H9 (cell line): Measurements from ENCODE around the gene ADAMTS2. TPM values are rescaled to one million over a fixed set of nuclear protein-coding genes. Genes with fewer than 3 reads are reported as not detected.

Experiments used
- DNase-seq: peaks from one replicate; pipeline ENCODE4 v3.0.0-alpha.2; 2017
- H2AFZ ChIP-seq: one replicate; pipeline ENCODE4 v1.6.1; 2013; ENCODE audit warnings: mild to moderate bottlenecking, low read length, control low read depth, moderate library complexity
- H2AK5ac ChIP-seq: 2 replicates; pipeline ENCODE4 v1.6.1; 2013; ENCODE audit warnings: low read length, control low read depth, mixed read lengths; ENCODE audit not compliant: insufficient read length
- H2BK120ac ChIP-seq: one replicate; pipeline ENCODE4 v1.6.1; 2013; ENCODE audit warnings: low read depth, mild to moderate bottlenecking, low read length, control low read depth, inconsistent platforms; ENCODE audit not compliant: poor library complexity, severe bottlenecking
- H2BK12ac ChIP-seq: 2 replicates; pipeline ENCODE4 v1.6.1; 2013; ENCODE audit warnings: low read length, control low read depth, mixed read lengths, low read depth; ENCODE audit not compliant: insufficient read length
- H2BK15ac ChIP-seq: 2 replicates; pipeline ENCODE4 v1.6.1; 2013; ENCODE audit warnings: low read depth, low read length, control low read depth
- H2BK20ac ChIP-seq: one replicate; pipeline ENCODE4 v1.6.1; 2013; ENCODE audit warnings: low read depth, mild to moderate bottlenecking, low read length, control low read depth, inconsistent platforms; ENCODE audit not compliant: poor library complexity, severe bottlenecking
- H2BK5ac ChIP-seq: 2 replicates; pipeline ENCODE4 v1.6.1; 2013; ENCODE audit warnings: low read length, control low read depth, mixed read lengths; ENCODE audit not compliant: insufficient read length
- H3K14ac ChIP-seq: 2 replicates; pipeline ENCODE4 v1.6.1; 2013; ENCODE audit warnings: low read length, control low read depth; ENCODE audit not compliant: insufficient read depth
- H3K18ac ChIP-seq: 2 replicates; pipeline ENCODE4 v1.6.1; 2013; ENCODE audit warnings: low read depth, mild to moderate bottlenecking, mixed read lengths, low read length, control low read depth; ENCODE audit not compliant: insufficient read length
- H3K23ac ChIP-seq: 2 replicates; pipeline ENCODE4 v1.6.1; 2013; ENCODE audit warnings: low read length, control low read depth, mixed read lengths, low read depth; ENCODE audit not compliant: insufficient read length
- H3K23me2 ChIP-seq: 2 replicates; pipeline ENCODE4 v1.6.1; 2013; ENCODE audit warnings: low read depth, mild to moderate bottlenecking, mixed read lengths, low read length, control low read depth; ENCODE audit not compliant: insufficient read length, poor library complexity, severe bottlenecking
- H3K27ac ChIP-seq: 2 replicates; pipeline ENCODE4 v1.5.1; 2013; ENCODE audit warnings: low read length, control low read depth, mixed read lengths, low read depth; ENCODE audit not compliant: insufficient read length
- H3K27me3 ChIP-seq: 2 replicates; pipeline ENCODE4 v1.6.1; 2013; ENCODE audit warnings: low read length, control low read depth, inconsistent platforms; ENCODE audit not compliant: insufficient read depth
- H3K4ac ChIP-seq: 2 replicates; pipeline ENCODE4 v1.6.1; 2013; ENCODE audit warnings: low read depth, mild to moderate bottlenecking, control low read depth, inconsistent platforms, low read length, moderate library complexity
- H3K4me1 ChIP-seq: 2 replicates; pipeline ENCODE4 v1.6.1; 2013; ENCODE audit warnings: low read length, control low read depth, inconsistent platforms; ENCODE audit not compliant: insufficient read depth
- H3K4me2 ChIP-seq: 2 replicates; pipeline ENCODE4 v1.6.1; 2013; ENCODE audit warnings: low read length, control low read depth, mixed read lengths; ENCODE audit not compliant: insufficient read length, insufficient read depth
- H3K56ac ChIP-seq: 2 replicates; pipeline ENCODE4 v1.6.1; 2013; ENCODE audit warnings: low read depth, mild to moderate bottlenecking, mixed read lengths, low read length, control low read depth; ENCODE audit not compliant: insufficient read length
- H3K79me1 ChIP-seq: 2 replicates; pipeline ENCODE4 v1.6.1; 2013; ENCODE audit warnings: low read depth, mild to moderate bottlenecking, moderate library complexity, low read length, control low read depth, inconsistent platforms; ENCODE audit not compliant: insufficient read depth, poor library complexity, severe bottlenecking
- H3K79me2 ChIP-seq: 2 replicates; pipeline ENCODE4 v1.6.1; 2013; ENCODE audit warnings: low read length, control low read depth, inconsistent platforms; ENCODE audit not compliant: insufficient read depth
- H3K9ac ChIP-seq: 2 replicates; pipeline ENCODE4 v1.6.1; 2013; ENCODE audit warnings: low read length, control low read depth, mixed read lengths; ENCODE audit not compliant: insufficient read length; ENCODE audit errors: extremely low read depth
- H3K9me3 ChIP-seq: one replicate; pipeline ENCODE4 v1.6.1; 2013; ENCODE audit warnings: low read depth, low read length, inconsistent platforms; ENCODE audit not compliant: control insufficient read depth
- H3T11ph ChIP-seq: one replicate; pipeline ENCODE4 v1.6.1; 2013; ENCODE audit warnings: mild to moderate bottlenecking, low read length, control low read depth, inconsistent platforms
- H4K20me1 ChIP-seq: one replicate; pipeline ENCODE4 v1.6.1; 2013; ENCODE audit not compliant: control insufficient read depth, insufficient read length, insufficient read depth
- H4K5ac ChIP-seq: 2 replicates; pipeline ENCODE4 v1.6.1; 2013; ENCODE audit warnings: low read depth, mild to moderate bottlenecking, mixed read lengths, low read length, control low read depth; ENCODE audit not compliant: insufficient read length
- H4K8ac ChIP-seq: replicated peaks from 2 replicates; pipeline ENCODE4 v1.6.1; 2013; ENCODE audit warnings: low read length, control low read depth, mixed read lengths, low read depth; ENCODE audit not compliant: insufficient read length
- H4K91ac ChIP-seq: 2 replicates; pipeline ENCODE4 v1.6.1; 2013; ENCODE audit warnings: low read depth, mild to moderate bottlenecking, moderate library complexity, mixed read lengths, low read length, control low read depth; ENCODE audit not compliant: insufficient read length
- H3K27ac Mint-ChIP-seq, 3 experiments: 2 replicates in 2 of 3; 3 replicates in 1 of 3; pipeline ENCODE4 v1.8.0; 2020 to 2021; ENCODE audit warnings: mixed read lengths in 3 of 3, mild to moderate bottlenecking in 1 of 3, moderate library complexity in 1 of 3
- H3K27me3 Mint-ChIP-seq: 2 replicates; pipeline ENCODE4 v1.8.0; 2021; ENCODE audit warnings: low read depth, mild to moderate bottlenecking, moderate library complexity, mixed read lengths
- H3K36me3 Mint-ChIP-seq, 3 experiments: 2 replicates in 2 of 3; 3 replicates in 1 of 3; pipeline ENCODE4 v1.8.0; 2020 to 2021; ENCODE audit warnings: low read depth in 3 of 3, mixed read lengths in 3 of 3; ENCODE audit not compliant: insufficient read depth in 1 of 3
- H3K4me1 Mint-ChIP-seq, 2 experiments: 2 replicates each; pipeline ENCODE4 v1.8.0; 2020; ENCODE audit warnings: mixed read lengths in 2 of 2
- H3K4me3 Mint-ChIP-seq, 2 experiments: 2 replicates in 1 of 2; 3 replicates in 1 of 2; pipeline ENCODE4 v1.8.0; 2020 to 2021; ENCODE audit warnings: mild to moderate bottlenecking in 2 of 2, mixed read lengths in 2 of 2, moderate library complexity in 1 of 2
- H3K9me3 Mint-ChIP-seq, 2 experiments: 2 replicates in 1 of 2; 3 replicates in 1 of 2; pipeline ENCODE4 v1.8.0; 2020; ENCODE audit warnings: mild to moderate bottlenecking in 2 of 2, mixed read lengths in 2 of 2, moderate library complexity in 1 of 2
- CTCF ChIP-seq: fragments of 200-600 bp; sonication (generic); conservative IDR thresholded peaks from 3 replicates; pipeline ENCODE4 v1.8.0; 2021; ENCODE audit warnings: antibody characterized with exemption, mild to moderate bottlenecking
- WGBS: extraction: QIAGEN DNeasy Blood & Tissue Kit; methylation state at CpG from one replicate; pipeline ENCODE4 v1.1.7; 2013; ENCODE audit warnings: missing lambda C conversion rate, low lambda C conversion rate, mixed read lengths; ENCODE audit not compliant: insufficient read length; ENCODE audit errors: extremely low coverage; 5-methylcytosine and 5-hydroxymethylcytosine counted together
- total RNA-seq: library from RNA; stranded (reverse); gene quantifications from 2 replicates; pipeline ENCODE4 v1.2.1, GENCODE V29; 2021

The ADAMTS2 gene
- total RNA-seq, 1 experiment from 2014 or later = 5.4 TPM

- Histone ChIP-seq H2AFZ (no peak overlapping the region), H3K4me2 (no peak overlapping the region), H3K79me1 (no peaks in the 10 kb centered on the region), H3K14ac (no peak overlapping the region), H3K56ac (no peak overlapping the region), H2BK20ac (no peak overlapping the region), H2BK15ac (no peak overlapping the region), H2BK5ac (no peak overlapping the region), H3K4me1 (no peaks in the 10 kb centered on the region), H2BK120ac (no peak overlapping the region), H4K20me1 (no peaks in the 10 kb centered on the region), H3K23me2 (no peaks in the 10 kb centered on the region), H3T11ph (no peak overlapping the region), H4K91ac (no peak overlapping the region), H3K79me2 (no peaks in the 10 kb centered on the region), H3K23ac (no peak overlapping the region), H2BK12ac (no peak overlapping the region), H4K8ac (no peak overlapping the region), H3K27me3 (no peaks in the 10 kb centered on the region), H3K18ac (no peak overlapping the region), H3K9ac (no peak overlapping the region), H3K4ac (no peak overlapping the region), H2AK5ac (no peak overlapping the region), H3K27ac (no peak overlapping the region), H4K5ac (no peak overlapping the region), H3K9me3 (no peaks in the 10 kb centered on the region)
- H3K27me3 Mint-ChIP-seq = no peaks in the 10 kb centered on the region; the same call in 1 of the 2 replicates
- H3K36me3 Mint-ChIP-seq = no peaks in the 10 kb centered on the region; a peak in 1 of 7 replicates
- peak; percentile 18 for DNase-seq
- no CpG with 5 or more reads among the region's 8 CpGs for WGBS
- H3K27ac Mint-ChIP-seq = peak overlapping the region in 1 of 3 experiments; percentile 21; a peak in 1 of 7 replicates
- no peak overlapping the region for H3K4me3 Mint-ChIP-seq
- peaks cover 0 to 2% of the 10 kb centered on the region in 2 experiments; a peak in 2 of 4 replicates for H3K4me1 Mint-ChIP-seq
- TF ChIP-seq CTCF = no peak
- peaks cover 4 to 14% of the 10 kb centered on the region in 2 experiments; a peak in 4 of 5 replicates for H3K9me3 Mint-ChIP-seq
Measured at GRCh38 chr5:179382486-179382885, 37.2 kb upstream of the ADAMTS2 start.
